Endothelial cell of umbilical vein (primary cell): ENCODE data around the gene SPINT4. TPM values are rescaled to one million over a fixed set of nuclear protein-coding genes. Genes with fewer than 3 reads are reported as not detected.

Experiments used
- BruUV-seq: library from RNA; stranded (reverse); fragments of 400-500 nt; replicated peaks from 2 replicates; lab custom pipeline; 2021; lab: Mats Ljungman, UMichigan
- CTCF ChIA-PET: fragments of 300-600, 350-600 bp; sonication (Branson Sonifier 250); formaldehyde crosslinking; loops from one replicate; lab custom pipeline; 2021; ENCODE audit warnings: antibody characterized with exemption, inconsistent platforms; lab: Charles Lee
- POLR2A ChIA-PET: fragments of 300-600, 350-600 bp; sonication (Branson Sonifier 250); formaldehyde crosslinking; loops from one replicate; lab custom pipeline; 2021; ENCODE audit warnings: antibody characterized with exemption, inconsistent platforms; lab: Charles Lee
- DNase-seq: peaks from one replicate; pipeline ENCODE4 v3.0.0-alpha.2; 2011; ENCODE audit warnings: low read depth, low spot score
- FAIRE-seq: peaks from 2 replicates; lab custom pipeline; 2011; peaks lifted over from hg19 to GRCh38; lab: Jason Lieb, UNC
- H2AFZ ChIP-seq: 2 replicates; pipeline ENCODE4 v1.6.0; 2012; ENCODE audit warnings: low read depth, low read length, control low read depth, inconsistent platforms
- H3K27ac ChIP-seq: 2 replicates; pipeline ENCODE4 v1.5.1; 2011; ENCODE audit warnings: low read depth, mild to moderate bottlenecking, control low read depth, low read length, moderate library complexity; ENCODE audit not compliant: insufficient read depth
- H3K27me3 ChIP-seq, 2 experiments: 2 replicates each; pipeline versions ENCODE4 v1.6.0 to v1.6.1; 2011; ENCODE audit warnings: low read length in 2 of 2, mixed read lengths in 1 of 2; ENCODE audit not compliant: control insufficient read depth in 2 of 2, insufficient read depth in 2 of 2
- H3K36me3 ChIP-seq, 2 experiments: 2 replicates in 1 of 2; 3 replicates in 1 of 2; pipeline ENCODE4 v1.5.1; 2011; ENCODE audit warnings: low read length in 2 of 2, mild to moderate bottlenecking in 1 of 2, moderate library complexity in 1 of 2; ENCODE audit not compliant: control insufficient read depth in 2 of 2, insufficient read depth in 2 of 2; ENCODE audit errors: extremely low read depth in 1 of 2
- H3K4me1 ChIP-seq: 3 replicates; pipeline ENCODE4 v1.5.1; 2011; ENCODE audit warnings: mild to moderate bottlenecking, low read length; ENCODE audit not compliant: control insufficient read depth, insufficient read depth; ENCODE audit errors: extremely low read depth
- H3K4me2 ChIP-seq: 2 replicates; pipeline ENCODE4 v1.6.1; 2011; ENCODE audit warnings: low read length, control low read depth, mixed read lengths; ENCODE audit not compliant: insufficient read depth
- H3K4me3 ChIP-seq, 3 experiments: fragments of 200-600 bp in 1 of 3; sonication (generic), shearing (Covaris generic) in 1 of 3; replicated peaks in 1 of 3; 2 replicates each; pipeline ENCODE4 v1.5.1; 2011 to 2016; ENCODE audit warnings: control low read depth in 3 of 3, low read length in 3 of 3, mild to moderate bottlenecking in 2 of 3, inconsistent platforms in 1 of 3, low read depth in 1 of 3, moderate library complexity in 1 of 3; ENCODE audit not compliant: insufficient read depth in 1 of 3
- H3K79me2 ChIP-seq: 2 replicates; pipeline ENCODE4 v1.6.0; 2012; ENCODE audit warnings: low read length, inconsistent platforms; ENCODE audit not compliant: control insufficient read depth, insufficient read depth
- H3K9ac ChIP-seq: replicated peaks from 2 replicates; pipeline ENCODE3; 2011; ENCODE audit warnings: low read length, control low read depth; ENCODE audit not compliant: insufficient read depth; ENCODE audit errors: extremely low read depth
- H3K9me1 ChIP-seq: replicated peaks from 3 replicates; pipeline ENCODE4 v1.6.0; 2011; ENCODE audit warnings: mild to moderate bottlenecking, low read length; ENCODE audit not compliant: control insufficient read depth, insufficient read depth; ENCODE audit errors: extremely low read depth
- H3K9me3 ChIP-seq: replicated peaks from 2 replicates; pipeline ENCODE4 v1.5.1; 2012; ENCODE audit warnings: low read length, inconsistent platforms; ENCODE audit not compliant: control insufficient read depth, insufficient read depth
- H4K20me1 ChIP-seq: replicated peaks from 2 replicates; pipeline ENCODE3; 2011; ENCODE audit warnings: mild to moderate bottlenecking, low read length; ENCODE audit not compliant: control insufficient read depth, insufficient read depth; ENCODE audit errors: extremely low read depth
- CTCF ChIP-seq, 2 donors: IDR thresholded peaks; 1 replicate in 1 of 2; 2 replicates in 1 of 2; pipeline ENCODE4 v1.5.1; 2011; ENCODE audit warnings: low read length in 2 of 2, mild to moderate bottlenecking in 2 of 2, moderate library complexity in 2 of 2, control low read depth in 1 of 2, inconsistent platforms in 1 of 2, low read depth in 1 of 2; ENCODE audit not compliant: insufficient read depth in 1 of 2; ENCODE audit errors: extremely low read depth in 1 of 2
- EZH2 ChIP-seq: IDR thresholded peaks from 2 replicates; pipeline ENCODE4 v1.6.1; 2012; ENCODE audit warnings: borderline replicate concordance, low read depth, mild to moderate bottlenecking, moderate library complexity, low read length, inconsistent platforms; ENCODE audit not compliant: severe bottlenecking
- FOS ChIP-seq: IDR thresholded peaks from 2 replicates; pipeline ENCODE4 v1.6.1; 2011; ENCODE audit warnings: mild to moderate bottlenecking, low read length, moderate library complexity, borderline replicate concordance; ENCODE audit not compliant: insufficient read depth
- GATA2 ChIP-seq: IDR thresholded peaks from 2 replicates; pipeline ENCODE4 v1.7.0; 2011; ENCODE audit warnings: low read depth, mild to moderate bottlenecking, moderate library complexity, mixed read lengths, low read length; ENCODE audit not compliant: insufficient read length, insufficient read depth
- JUN ChIP-seq: IDR thresholded peaks from 2 replicates; pipeline ENCODE4 v1.6.1; 2011; ENCODE audit warnings: borderline replicate concordance, low read depth; ENCODE audit not compliant: insufficient read length, insufficient read depth
- MAX ChIP-seq: IDR thresholded peaks from 2 replicates; pipeline ENCODE4 v1.6.1; 2011; ENCODE audit not compliant: insufficient read depth, insufficient read length
- MYC ChIP-seq: IDR thresholded peaks from one replicate; pipeline ENCODE4 v1.6.1; 2011; ENCODE audit warnings: mild to moderate bottlenecking, low read depth, low read length
- POLR2A ChIP-seq: IDR thresholded peaks from 2 replicates; pipeline ENCODE4 v1.6.1; 2012; ENCODE audit warnings: low read depth, mild to moderate bottlenecking, control low read depth, low read length
- POLR2AphosphoS5 ChIP-seq: IDR thresholded peaks from 2 replicates; pipeline ENCODE4 v1.6.1; 2012; ENCODE audit warnings: low read depth, mild to moderate bottlenecking, control low read depth, low read length, moderate library complexity; ENCODE audit not compliant: insufficient read depth
- dilution Hi-C: fragments of 300-500 bp; cut with MboI; formaldehyde crosslinking; loops from one replicate; pipeline ENCODE4 v1.15.0; 2019; ENCODE audit warnings: low sequenced_read_pairs; ENCODE audit not compliant: extremely low pct_ligation_motif_present
- intact Hi-C: fragments of 100-400 bp; cut with micrococcal nuclease; formaldehyde crosslinking; loops from one replicate; pipeline ENCODE4 v1.10.0; 2022
- polyA plus RNA-seq, 4 experiments: library from polyadenylated mRNA; depleted of rRNA in 3 of 4; stranded (reverse) in 3 of 4; unstranded in 1 of 4; fragments of >200 nt; gene quantifications; 2 replicates each; pipeline versions ENCODE4 v1.2.1 to v1.2.3, GENCODE V29; 2011 to 2012; ENCODE audit warnings: missing spikeins in 1 of 4
- total RNA-seq: library from RNA; stranded (reverse); gene quantifications from 2 replicates; pipeline ENCODE4 v1.2.3, GENCODE V29; 2021

The SPINT4 gene
- total and polyA plus RNA-seq, 2 donors (not counting 3 experiments of a cell fraction or from before 2014, with no cell fraction given), result not detected

- FAIRE-seq, result peak; percentile 93
- POLR2A ChIA-PET, result interaction anchor here (0.8 kb wide), 1 partner anchor 334 kb away, joined by 3 read pairs; no protein-coding TSS in a partner anchor
- dilution Hi-C loops, result no loop called here
Measured at GRCh38 chr20:45771182-45771759, 49.1 kb downstream of the SPINT4 start.

More at GRCh38 chr20:45771182-45771759, 49.1 kb downstream of the SPINT4 start:
- Histone ChIP-seq H3K4me2 (no peak overlapping the region), H3K4me3 (no peak overlapping the region), H3K4me1 (no peaks in the 10 kb centered on the region), H4K20me1 (no peaks in the 10 kb centered on the region), H3K27me3 (peaks cover 0 to 4% of the 10 kb centered on the region in 2 experiments), H2AFZ (peak overlapping the region; percentile 66), H3K9me1 (no peaks in the 10 kb centered on the region), H3K27ac (no peak overlapping the region), H3K36me3 (no peaks in the 10 kb centered on the region), H3K9ac (no peak overlapping the region), H3K79me2 (no peaks in the 10 kb centered on the region), H3K9me3 (no peaks in the 10 kb centered on the region)
- DNase-seq, result peak; percentile 88
- intact Hi-C loops, result loop anchor here (1.0 to 10.0 kb wide), 10 partner anchors 146 to 674 kb away; partner anchors contain the start of genes SYS1 and WFDC10A
- no peak for TF ChIP-seq POLR2A
- TF ChIP-seq CTCF (IDR thresholded peaks at IDR 0.05; ENCODE audit: extremely low read depth in 1 of 2, insufficient read depth in 1 of 2, low read depth in 1 of 2, low read length in 2 of 2), result peak; percentile 85 to 93
- TF ChIP-seq GATA2, result no peak
- no peak for TF ChIP-seq JUN
- TF ChIP-seq EZH2, result no peak
- no peak for TF ChIP-seq POLR2AphosphoS5
- TF ChIP-seq FOS, result no peak
- TF ChIP-seq MAX, result peak; percentile 79
- no peak for TF ChIP-seq MYC
- CTCF ChIA-PET, result interaction anchor here (0.6 to 4.3 kb wide), 81 partner anchors 9 to 760 kb away, joined by 3 to 88 read pairs (median 5); partner anchors contain the start of genes DNTTIP1, EPPIN, KCNS1 and SDC4
- no TSS peak for BruUV-seq
